Pulmonary artery endothelial cell (primary cell): ENCODE measurements around the gene CAMK2B. TPM values are rescaled to one million over a fixed set of nuclear protein-coding genes. Genes with fewer than 3 reads are reported as not detected.

Source experiments
- DNase-seq: peaks from one replicate; pipeline ENCODE4 v3.0.0-alpha.2; 2011; ENCODE audit warnings: low read depth, low spot score
- total RNA-seq: library from RNA; depleted of rRNA; stranded (reverse); fragments of >200 nt; gene quantifications from 2 replicates; pipeline ENCODE4 v1.2.3, GENCODE V29; 2014

The CAMK2B gene
- total RNA-seq, 1 donor from 2014 or later, result 2.7 TPM

DNA sequence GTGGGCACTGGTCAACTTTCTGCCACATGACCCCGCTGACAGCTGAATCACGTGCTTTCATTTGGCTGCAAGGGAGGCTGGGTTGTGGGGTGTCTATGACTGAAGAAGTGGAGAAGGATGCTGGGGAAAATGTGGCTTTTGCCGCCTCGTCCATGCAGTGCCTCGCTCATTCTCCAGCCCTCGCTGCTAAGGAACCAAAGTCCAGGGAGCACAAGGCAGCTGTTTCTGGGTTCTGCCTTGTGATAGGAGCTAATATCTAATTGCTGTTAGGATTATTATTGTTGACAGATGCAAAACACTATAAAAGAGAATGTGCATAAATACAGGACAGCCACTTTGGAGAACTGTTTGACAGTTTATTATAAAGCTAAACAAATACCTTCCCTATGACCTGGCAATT, 4.9 kb upstream of the CAMK2B start:
- DNase-seq, result no peak

DNA sequence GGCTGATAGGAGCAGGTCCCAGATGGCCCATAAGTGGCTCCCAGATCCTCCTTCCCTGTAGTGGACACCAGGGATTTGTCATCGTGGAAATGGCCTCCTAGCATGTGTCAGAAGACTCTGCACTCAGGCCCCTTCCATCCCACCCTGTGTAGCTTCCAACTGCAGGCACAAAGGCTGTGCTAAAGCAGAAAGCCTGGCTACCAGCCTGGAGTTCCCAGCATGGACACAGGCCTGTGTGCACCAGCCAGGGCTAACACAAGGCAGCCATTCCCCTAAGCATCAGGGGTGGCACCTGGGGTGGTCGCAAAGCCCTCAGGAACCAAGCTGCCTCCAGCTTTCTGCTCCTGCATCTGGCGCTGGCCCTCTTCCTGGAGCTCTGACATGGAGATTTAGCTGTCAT, 4.5 kb upstream of the CAMK2B start:
- DNase-seq, result no peak

DNA sequence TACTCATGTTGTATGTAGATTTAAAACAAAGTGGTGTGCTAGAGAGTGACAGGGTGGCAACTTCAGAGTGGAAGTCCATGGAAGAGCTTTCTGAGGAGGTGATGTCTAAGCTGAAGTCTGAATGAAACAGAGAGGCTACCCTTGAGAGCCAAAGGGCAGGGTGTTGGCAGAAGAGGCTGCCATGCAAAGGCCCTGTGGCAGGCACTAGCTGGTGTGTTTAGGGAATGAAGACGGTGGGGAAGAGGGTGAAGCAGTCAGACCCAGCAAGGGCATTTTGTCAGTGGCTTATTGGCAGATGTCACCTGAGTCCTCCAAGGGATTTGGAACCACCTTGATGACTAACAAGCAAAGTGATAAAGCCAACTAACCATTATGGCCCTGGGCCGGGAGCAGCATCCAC, 3.7 kb upstream of the CAMK2B start:
- no peak for DNase-seq

DNA sequence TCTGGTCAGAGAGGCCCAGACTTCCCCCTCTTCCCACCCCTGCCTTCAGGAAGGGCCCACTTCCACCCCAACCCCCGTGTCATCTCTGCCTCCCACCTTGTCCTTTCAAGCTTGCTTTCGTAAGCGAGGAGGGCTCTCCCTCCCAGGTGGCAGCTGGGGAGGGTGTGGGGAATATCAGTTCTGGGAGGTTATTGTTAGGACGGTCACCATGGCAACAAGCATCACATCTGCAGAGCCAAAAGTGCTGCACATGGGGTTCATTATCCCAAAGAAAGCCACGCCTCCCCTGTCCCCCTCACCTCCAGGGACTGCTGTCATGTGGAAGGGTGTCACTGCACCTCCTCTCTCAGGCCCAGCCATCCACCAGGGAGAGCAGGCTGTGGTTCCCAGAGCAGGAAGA, 2.6 kb upstream of the CAMK2B start:
- DNase-seq, result no peak

DNA sequence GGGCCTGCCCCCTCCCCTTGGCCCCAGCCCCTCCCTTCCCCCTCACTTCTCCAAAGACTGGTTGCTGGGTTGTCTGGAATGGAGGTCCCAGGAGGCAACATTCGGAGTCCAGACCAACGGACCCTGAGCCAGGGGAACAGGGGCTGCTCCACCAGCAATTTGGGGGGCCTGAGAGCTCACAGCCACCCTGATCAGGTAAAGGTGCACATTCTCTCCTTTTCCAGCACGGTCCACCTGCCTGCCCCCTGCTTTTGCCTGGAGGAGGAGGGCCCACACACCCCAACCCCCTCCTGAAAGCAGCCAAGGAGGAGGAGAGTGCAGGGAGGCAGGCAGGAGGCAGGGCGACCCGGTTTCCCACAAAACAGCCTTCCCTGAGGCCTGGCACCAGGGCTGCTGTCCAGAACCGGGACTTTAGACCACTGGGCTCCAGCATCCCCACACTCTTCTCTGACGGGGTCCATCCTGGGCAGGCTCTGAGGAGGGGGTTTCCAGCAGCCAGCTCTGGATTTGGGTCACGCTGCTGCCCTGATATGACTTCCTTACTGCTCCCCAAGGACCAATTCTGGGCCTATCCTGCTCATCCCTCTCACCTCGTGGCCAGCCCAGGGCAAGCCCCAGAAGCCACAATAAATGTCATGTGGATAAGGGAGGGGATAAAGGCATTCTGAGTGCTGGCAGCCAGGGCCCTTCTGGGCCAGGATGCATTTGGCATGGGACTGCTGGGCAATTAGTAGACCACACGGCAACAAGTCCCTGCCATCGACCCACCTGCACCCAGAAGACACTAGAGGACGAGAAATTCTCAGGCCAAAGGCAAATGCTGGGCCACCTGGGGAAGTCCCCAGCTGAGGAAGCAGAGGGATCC, 1.1 kb upstream of the CAMK2B start:
- DNase-seq, result no peak

DNA sequence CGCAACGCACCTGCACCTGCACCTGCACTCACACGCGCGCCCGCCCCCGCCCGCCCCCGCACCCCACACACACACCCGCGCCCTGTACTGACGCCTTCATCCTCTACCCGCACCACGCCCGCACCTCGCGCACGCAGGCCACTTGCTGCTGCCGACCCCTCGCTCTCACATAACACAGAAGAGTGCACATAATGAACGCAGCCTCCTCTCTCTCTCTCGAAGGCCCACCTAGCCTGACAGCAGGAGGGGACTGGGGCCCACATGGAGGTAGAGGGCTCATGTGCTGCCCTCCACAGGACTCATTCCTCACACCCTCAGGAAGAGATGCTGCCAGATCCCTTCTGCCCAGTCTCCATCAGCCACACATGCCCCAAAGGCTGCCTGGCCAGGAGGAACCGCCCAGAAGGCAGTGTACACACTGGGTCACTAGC, 432 bp upstream of the CAMK2B start:
- DNase-seq, result no peak

DNA sequence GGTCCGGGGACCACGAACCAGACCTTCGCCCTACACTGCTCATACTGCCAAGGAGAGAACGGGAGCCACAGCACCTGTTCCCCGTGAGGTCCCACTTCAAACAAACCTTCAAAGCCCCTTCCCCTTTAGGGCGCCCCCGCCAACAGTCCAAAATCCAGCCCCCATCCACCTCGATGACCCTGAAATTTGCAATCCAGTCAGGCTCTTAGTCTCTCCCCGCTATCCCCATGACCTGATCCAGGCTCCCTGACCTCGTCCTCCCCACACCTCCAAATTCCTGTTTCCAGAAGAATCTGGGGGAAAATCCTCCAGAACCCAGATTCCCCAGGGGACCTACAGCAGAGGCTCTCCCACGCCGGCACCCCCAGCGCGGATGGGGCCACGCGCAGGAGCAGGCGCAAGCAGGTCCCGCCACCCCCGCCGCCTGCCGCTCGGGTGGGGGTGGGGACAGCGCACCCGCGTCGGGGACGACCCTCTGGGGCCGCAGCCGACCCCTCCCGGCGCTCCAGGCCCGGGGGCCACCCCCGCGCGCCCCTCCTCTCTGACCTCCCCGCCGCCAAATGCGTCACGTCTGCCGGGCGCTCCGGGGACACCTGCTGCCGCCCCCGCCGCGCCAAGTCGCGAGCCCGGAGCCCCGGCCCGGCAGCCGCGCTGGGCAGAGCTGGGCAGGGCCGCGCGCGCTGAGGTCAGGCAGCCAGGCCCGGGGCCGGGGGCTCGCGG, 753 bp downstream of the CAMK2B start:
- DNase-seq, result no peak

DNA sequence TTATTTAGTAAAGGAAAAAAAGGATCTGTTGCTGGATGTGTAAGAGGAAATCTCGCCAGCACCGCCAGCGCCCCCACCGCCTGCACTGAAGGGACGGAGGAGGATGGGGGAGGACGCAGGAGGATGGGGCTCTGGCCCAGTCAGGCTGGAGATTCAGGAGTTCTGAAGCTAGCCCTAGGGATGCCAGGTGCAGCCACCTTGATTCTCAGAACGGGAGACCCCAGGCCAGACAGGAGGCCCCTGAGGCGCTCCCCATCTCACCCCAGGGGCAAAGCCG, 1.3 kb downstream of the CAMK2B start:
- no peak for DNase-seq

DNA sequence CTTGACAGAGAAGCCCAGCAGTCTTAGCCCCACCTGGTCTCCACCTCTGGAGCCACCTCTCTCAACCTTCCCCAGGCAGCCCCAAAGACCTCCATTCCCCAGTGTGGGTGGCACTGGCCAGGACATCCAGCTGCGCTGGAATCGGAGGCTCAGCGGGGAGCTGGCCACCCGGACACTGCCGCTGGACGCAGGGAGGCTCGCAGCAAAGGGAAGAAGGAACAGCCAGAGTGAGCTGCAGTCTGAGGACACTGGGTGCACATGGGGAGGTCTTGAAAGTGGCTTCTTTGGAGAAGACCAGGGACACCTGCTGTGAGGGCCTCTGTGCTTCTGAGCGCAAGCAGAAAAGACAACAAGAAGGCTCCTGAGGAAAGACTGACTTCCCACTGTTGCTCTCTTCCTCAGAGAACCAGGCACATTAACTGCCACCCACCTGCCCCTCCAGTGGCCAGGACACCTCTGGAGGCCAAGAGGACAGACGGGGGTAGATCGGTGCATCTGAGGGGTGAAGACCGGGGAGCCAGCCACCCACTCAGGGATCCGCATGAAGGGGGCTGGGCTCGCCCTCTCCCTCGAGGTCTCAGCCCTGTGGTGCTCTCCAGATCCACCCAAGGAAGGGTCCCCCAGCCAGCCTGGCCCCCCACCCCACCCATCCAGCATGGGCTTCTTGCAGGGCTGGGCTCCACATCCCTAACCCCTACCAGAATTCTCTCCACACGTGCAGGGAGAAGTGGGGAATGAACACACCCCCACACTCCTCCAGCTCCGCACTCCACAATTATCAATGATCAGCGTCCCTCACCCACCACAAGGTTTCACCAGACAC, 1.8 kb downstream of the CAMK2B start:
- DNase-seq, result no peak

DNA sequence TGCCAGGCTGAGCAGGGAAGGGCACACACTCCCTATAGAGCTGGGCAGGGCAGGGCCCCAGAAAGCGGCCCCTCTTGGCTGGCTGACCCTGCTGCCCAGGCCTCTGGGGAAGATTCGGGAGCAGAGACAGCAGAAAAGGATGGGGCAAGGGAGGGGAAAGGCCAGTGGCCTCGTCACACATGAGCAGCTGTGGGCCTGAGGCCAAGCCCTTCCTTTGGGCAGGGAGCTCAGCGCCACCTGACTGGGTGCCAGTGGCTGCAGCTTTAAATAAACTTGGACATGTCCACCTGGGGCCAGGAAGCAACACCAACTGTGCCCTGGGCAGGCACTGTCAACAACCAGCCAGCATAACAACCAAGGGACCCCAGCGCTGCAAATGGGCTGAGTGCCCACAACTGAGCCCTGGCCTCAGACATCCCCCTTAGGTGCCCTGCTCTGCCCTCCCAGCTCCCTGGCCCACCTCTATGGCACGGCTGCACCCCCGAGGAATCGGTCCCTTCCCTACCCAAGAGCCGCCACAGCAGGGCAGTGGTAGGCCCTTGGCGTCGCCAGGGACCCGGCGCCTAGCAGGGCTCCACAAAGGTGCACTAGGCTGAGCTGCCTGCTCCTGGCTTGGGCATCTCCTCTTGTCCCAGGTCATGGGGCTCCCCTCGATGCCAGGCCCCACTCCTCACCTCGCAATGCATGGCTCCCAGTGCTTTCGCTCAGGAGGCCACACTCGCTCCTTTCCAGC, 2.6 kb downstream of the CAMK2B start:
- DNase-seq, result no peak

DNA sequence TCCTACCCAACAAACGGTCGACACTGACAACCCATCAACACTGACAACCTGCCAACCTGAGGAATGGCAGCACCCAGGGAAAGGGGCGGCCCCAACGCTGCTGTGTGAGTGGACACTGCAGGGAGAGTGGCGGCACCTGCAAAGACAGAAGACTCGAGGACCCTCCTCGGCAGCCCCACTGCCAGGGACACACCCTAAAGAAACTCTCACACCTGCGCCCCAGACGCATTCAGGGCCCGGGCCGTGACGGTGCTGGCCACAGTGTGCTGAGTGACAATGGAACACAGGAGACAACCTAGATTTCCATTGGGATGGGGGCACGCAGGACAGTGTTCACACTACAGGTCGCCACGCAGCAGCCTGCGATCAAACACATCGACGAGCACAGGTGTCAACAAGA, 3.6 kb downstream of the CAMK2B start:
- no peak for DNase-seq

DNA sequence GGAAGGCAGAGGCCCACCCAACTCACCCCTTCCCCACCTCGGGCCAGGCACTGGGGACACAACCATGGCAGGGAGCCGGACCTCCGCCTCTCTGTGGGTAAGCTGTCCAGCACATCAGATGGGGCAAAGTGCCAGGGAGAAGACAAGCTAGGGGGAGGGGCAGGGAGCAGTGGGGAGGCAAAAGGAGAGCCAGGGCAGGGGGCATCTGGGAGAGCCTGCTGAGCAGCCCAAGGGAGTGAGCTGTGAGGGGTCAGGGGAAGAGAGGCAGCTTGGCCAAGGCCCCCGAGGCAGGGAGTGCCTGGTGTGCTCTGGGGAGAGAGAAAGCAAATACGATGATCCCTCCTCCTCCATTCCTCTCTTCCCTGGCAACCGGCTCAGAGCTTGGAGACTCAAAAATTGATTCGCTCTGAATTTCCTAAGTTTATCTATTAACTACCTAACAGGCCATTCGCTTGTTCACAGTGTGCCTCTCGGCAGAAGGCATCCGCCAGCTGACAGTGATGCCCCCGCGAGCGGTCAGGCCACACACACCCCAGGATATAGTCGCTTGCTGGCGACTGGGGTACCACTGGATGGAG, 4.5 kb downstream of the CAMK2B start:
- no peak for DNase-seq

DNA sequence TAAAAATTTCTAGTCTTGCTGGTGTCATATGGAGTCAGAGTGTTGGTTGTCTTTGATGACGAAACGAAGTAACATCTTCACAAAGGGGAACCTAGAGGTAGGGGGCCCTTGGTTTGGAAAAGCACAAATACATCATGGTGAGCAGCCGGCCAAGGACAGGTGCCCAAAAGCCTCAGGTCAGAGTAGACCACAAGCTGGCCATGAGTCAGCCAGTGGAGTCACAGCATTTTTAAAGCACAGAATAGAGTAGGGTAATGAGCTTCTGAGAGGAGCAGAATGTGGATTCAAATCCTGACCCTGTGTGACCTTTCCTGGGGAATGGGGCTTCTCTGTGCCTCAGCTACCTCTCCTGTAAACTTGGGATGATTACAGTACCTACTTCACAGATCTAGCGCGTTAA, 5.3 kb downstream of the CAMK2B start:
- no peak for DNase-seq

DNA sequence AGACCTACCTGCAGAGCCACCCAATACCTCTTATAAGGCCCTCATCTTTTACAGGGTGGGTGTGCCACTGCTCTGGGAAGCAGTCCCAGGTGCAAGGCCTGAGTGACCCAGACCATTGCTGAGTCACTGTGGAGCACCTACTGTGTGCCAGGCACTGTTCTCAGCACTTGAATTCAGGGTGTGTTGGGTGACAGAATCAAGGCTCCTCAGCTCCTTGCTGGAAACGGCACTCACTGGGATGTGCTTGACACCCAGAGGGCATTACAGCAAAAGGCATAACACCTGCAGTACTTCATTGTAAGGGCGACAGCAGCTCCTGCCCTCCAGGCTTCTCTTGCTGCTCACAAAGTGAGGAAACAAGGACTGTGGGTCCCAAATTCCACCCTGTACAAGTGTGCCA, 7.1 kb downstream of the CAMK2B start:
- DNase-seq, result no peak

DNA sequence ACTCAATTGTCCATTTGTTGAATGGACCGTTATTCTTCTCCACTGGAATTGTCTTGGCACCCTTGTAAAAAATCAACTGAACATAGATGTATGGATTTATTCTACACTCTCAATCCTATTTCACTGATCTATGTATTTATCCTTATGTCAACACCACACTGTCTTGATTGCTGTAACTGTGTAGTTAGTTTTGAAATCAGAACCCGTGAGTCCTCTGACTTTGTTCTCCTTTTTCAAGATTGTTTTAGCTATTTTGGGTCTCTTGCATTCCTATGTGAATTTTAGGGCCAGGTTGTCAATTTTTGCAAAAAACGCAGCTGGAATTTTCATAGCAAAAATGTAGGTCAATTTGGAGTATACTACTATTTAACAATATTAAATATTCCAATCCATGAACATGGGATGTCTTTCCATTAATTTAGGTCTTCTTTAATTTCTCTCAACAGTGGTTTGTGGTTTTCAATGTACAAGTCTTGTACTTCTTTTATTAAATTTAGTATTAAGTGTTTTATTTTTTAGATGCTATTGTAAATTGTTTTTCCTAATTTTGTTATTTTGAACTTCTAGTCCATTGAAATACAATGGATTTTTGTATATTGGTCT, 10.0 kb downstream of the CAMK2B start:
- no peak for DNase-seq

DNA sequence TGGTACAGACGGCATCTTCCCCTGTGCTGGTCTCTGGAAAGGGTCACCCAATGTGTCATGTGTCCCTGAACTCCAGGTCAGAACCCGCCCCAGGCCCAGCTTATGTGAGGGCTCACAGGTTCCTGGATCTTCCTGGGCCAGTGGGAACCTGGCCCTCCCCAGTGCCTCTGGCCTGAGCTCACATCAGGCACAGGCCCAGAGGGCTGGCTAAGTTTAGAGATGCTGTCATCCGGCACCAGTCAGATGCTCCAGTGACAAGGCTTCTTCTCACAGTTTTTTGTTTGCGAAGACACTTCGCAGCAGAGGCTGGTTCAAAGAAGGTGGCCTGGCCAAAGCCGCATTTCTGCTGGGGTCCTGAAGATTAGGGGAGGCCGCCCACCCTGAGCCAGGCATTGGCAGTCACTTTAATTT, 11.8 kb downstream of the CAMK2B start:
- no peak for DNase-seq

DNA sequence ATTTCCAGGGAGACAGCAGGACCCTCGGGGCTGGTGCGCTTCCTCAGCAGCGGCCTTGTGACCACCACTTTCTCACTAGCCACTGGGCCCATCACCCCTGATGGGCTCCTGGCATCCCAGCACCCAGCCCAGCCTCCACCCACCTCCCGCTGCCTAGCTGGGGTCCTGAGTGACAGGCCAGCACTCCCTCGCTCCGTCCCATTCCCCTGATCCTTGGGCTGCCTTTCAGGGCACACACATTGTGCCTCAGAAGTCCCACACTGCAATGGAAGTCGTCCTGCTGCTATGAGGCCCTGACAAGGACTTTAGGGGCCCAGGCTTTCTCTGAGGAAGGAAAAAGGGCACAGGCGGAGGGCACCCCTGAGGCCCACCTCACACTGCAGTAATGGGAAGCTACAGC, 12.4 kb downstream of the CAMK2B start:
- DNase-seq, result no peak

DNA sequence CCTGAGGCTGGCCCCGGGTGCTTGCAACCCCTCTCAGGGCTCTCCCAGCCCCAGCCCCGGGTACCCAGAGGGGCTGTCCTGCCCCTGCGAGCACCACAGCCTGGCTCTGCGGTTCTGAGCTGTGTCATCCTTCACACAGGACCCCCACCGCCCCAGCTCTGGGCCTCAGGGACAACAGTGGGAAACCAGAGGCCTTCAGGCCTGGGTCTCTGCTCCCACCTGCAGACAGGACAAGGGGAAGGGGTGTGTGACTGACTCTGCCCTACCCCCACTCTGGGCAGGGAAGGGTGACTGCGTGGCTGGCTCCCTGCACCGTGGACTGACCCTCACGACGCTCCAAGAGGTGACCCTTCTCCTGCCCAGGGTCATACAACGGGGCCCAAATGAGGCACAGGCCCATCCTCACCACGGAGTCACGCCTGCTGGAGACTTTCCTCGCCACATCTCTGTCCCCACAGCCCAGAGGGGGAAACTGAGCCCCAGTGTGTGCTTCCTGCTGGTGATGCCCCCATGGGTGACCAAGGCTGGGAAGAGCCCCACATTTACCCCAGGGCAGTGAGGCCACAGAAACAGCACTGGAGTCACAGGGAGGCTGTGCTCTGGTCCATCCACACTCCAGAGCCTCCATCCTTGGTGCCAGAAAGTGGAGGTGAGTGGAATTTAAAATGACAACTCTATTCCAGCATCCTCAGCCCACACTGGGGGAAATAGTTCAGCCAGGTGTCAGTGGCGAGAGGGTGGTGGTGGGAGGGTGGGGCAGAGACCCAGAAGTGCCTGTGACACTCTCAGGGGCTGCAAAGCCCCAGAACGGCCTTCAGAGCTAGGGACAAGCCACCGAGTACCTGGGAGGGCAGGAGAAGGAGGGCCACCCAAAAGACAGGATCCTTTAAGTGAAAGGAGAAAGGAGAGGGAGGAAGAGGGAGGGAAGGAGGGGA, 13.6 kb downstream of the CAMK2B start:
- DNase-seq, result no peak

DNA sequence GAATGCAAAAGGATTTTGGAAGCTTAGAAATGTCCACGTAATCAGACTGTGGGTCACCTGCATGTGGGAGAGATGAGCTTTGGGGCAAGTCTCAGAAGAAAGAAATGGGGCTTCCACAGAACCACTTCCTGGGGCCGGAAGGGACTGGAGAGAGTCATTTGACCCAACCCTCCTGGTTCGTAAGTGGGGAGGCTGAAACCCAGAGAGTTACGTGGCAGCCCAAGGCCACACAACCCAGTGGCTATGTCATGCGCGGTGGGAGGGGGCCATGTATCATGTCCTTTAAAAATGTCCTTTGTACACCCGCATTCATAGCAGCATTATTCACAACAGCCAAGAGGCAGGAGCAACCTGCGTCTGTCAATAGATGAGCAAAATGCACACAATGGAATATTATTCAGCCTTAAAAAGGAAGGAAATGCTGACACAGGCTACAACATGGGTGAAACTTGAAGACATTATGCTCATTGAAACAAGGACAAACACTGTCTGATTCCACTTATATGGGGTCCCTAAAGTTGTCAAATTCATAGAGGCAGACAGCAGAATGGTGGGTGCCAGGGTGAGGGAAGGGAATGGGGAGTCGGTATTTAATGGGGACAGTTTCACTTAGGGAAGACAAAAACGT, 15.1 kb downstream of the CAMK2B start:
- no peak for DNase-seq
